Karpas-422 (cell line): ENCODE measurements around the gene ACSS2. TPM values are rescaled to one million over a fixed set of nuclear protein-coding genes. Genes with fewer than 3 reads are reported as not detected.

ENCODE experiments used
- DNase-seq: peaks from one replicate; pipeline ENCODE4 v3.0.0-alpha.2; 2015
- H2AFZ ChIP-seq: fragments of 200-600 bp; sonication (generic); 2 replicates; pipeline ENCODE4 v1.6.1; 2014; ENCODE audit warnings: antibody characterized with exemption, low read length, mixed read lengths
- H3K27ac ChIP-seq: fragments of 200-600 bp; sonication (generic); 2 replicates; pipeline ENCODE4 v1.5.1; 2014; ENCODE audit warnings: mild to moderate bottlenecking, low read length, moderate library complexity
- H3K27me3 ChIP-seq: fragments of 200-600 bp; sonication (generic); 2 replicates; pipeline ENCODE4 v1.6.1; 2014; ENCODE audit warnings: low read length, mixed read lengths
- H3K36me3 ChIP-seq: fragments of 200-600 bp; sonication (generic); 2 replicates; pipeline ENCODE4 v1.6.1; 2014; ENCODE audit warnings: low read length, mixed read lengths; ENCODE audit not compliant: insufficient read depth
- H3K4me1 ChIP-seq: fragments of 200-600 bp; sonication (generic); 2 replicates; pipeline ENCODE4 v1.6.1; 2014; ENCODE audit warnings: mild to moderate bottlenecking, low read length, mixed read lengths
- H3K4me2 ChIP-seq: fragments of 200-600 bp; sonication (generic); 2 replicates; pipeline ENCODE4 v1.6.1; 2014; ENCODE audit warnings: low read length, low read depth, mild to moderate bottlenecking; ENCODE audit not compliant: poor library complexity, severe bottlenecking
- H3K4me3 ChIP-seq: fragments of 200-600 bp; sonication (generic); 2 replicates; pipeline ENCODE4 v1.5.1; 2014; ENCODE audit warnings: mild to moderate bottlenecking, antibody characterized with exemption, low read length, mixed read lengths
- H3K79me2 ChIP-seq: fragments of 200-600 bp; sonication (generic); 2 replicates; pipeline ENCODE4 v1.6.1; 2014; ENCODE audit warnings: mild to moderate bottlenecking, low read length, mixed read lengths
- H3K9ac ChIP-seq: fragments of 200-600 bp; sonication (generic); 2 replicates; pipeline ENCODE4 v1.6.0; 2014; ENCODE audit warnings: low read length
- H3K9me2 ChIP-seq: fragments of 200-600 bp; sonication (generic), shearing (Covaris generic); replicated peaks from 2 replicates; pipeline ENCODE4 v1.6.0; 2014; ENCODE audit warnings: mild to moderate bottlenecking, low read length, moderate library complexity; ENCODE audit not compliant: insufficient read depth
- H3K9me3 ChIP-seq: fragments of 300-700, 200-600 bp; sonication (generic); 2 replicates; pipeline ENCODE4 v1.6.1; 2014; ENCODE audit warnings: low read length, mixed read lengths
- H4K20me1 ChIP-seq: fragments of 200-600 bp; sonication (generic); 2 replicates; pipeline ENCODE4 v1.6.1; 2014; ENCODE audit warnings: mild to moderate bottlenecking, antibody characterized with exemption, low read length, low read depth; ENCODE audit not compliant: insufficient read depth
- total RNA-seq: library from RNA; depleted of rRNA; stranded (reverse); fragments of >200 nt; shearing (Covaris generic); gene quantifications from 2 replicates; pipeline ENCODE4 v1.2.3, GENCODE V29; 2014; ENCODE audit warnings: low replicate concordance; rRNA removed

ACSS2 gene
- total RNA-seq, result 0.79 and 6.5 TPM in 2 replicates

GRCh38 chr20:34876406-34877282 lies at the start of gene ACSS2:
ACSS2 (plus strand) TSS chr20:34876612; CDS start chr20:34876646, 34 bp downstream.
- no peak for DNase-seq
- no peaks in the 10 kb centered on the region for H3K36me3 ChIP-seq
- no peaks in the 10 kb centered on the region for H3K9me3 ChIP-seq
- no peaks in the 10 kb centered on the region for H3K79me2 ChIP-seq
- peak within 1 kb of the TSS; percentile 55 for H3K4me2 ChIP-seq
- peak within 1 kb of the TSS; percentile 56; the same call in 1 of the 2 replicates for H3K4me3 ChIP-seq
- H3K4me1 ChIP-seq, result peaks cover 11% of the 10 kb centered on the region
- peak within 1 kb of the TSS; percentile 45 for H3K9ac ChIP-seq
- H3K27me3 ChIP-seq, result no peaks in the 10 kb centered on the region
- H2AFZ ChIP-seq, result 0 out of 2 replicates have a peak within 1 kb of the TSS, but pooled peaks have one; percentile 62
- no peaks in the 10 kb centered on the region for H3K9me2 ChIP-seq
- H4K20me1 ChIP-seq, result no peaks in the 10 kb centered on the region
- no peak within 1 kb of the TSS for H3K27ac ChIP-seq

GRCh38 chr20:34829191-34829590 lies 47.2 kb upstream of the ACSS2 start:
- Histone ChIP-seq H3K9me3 (no peaks in the 10 kb centered on the region), H3K36me3 (no peaks in the 10 kb centered on the region), H3K9me2 (no peaks in the 10 kb centered on the region), H3K27me3 (no peaks in the 10 kb centered on the region), H3K4me3 (no peak overlapping the region), H3K4me2 (no peak overlapping the region), H3K9ac (no peak overlapping the region), H3K4me1 (peaks cover 7% of the 10 kb centered on the region), H2AFZ (no peak overlapping the region), H4K20me1 (no peaks in the 10 kb centered on the region), H3K27ac (no peak overlapping the region), H3K79me2 (peaks cover 9% of the 10 kb centered on the region)
- no peak for DNase-seq

- no peaks in the 10 kb centered on the region for H3K36me3 ChIP-seq
- no peak overlapping the region for H2AFZ ChIP-seq
- no peak overlapping the region for H3K4me2 ChIP-seq
- H3K4me3 ChIP-seq, result no peak overlapping the region
- peaks cover 6% of the 10 kb centered on the region for H3K4me1 ChIP-seq
- H3K79me2 ChIP-seq, result no peaks in the 10 kb centered on the region
- H4K20me1 ChIP-seq, result no peaks in the 10 kb centered on the region
- H3K9me2 ChIP-seq, result no peaks in the 10 kb centered on the region
- H3K27me3 ChIP-seq, result no peaks in the 10 kb centered on the region
- H3K9me3 ChIP-seq, result no peaks in the 10 kb centered on the region
- no peak overlapping the region for H3K9ac ChIP-seq
- no peak overlapping the region for H3K27ac ChIP-seq
- DNase-seq, result no peak
Observed at GRCh38 chr20:34831936-34832335, 44.5 kb upstream of the ACSS2 start.

- DNase-seq, result peak; percentile 85
- Histone ChIP-seq H3K27me3 (no peaks in the 10 kb centered on the region), H2AFZ (no peak overlapping the region; the same call in 1 of the 2 replicates), H3K9me3 (no peaks in the 10 kb centered on the region), H3K4me1 (peaks cover 6% of the 10 kb centered on the region), H3K27ac (no peak overlapping the region), H3K79me2 (no peaks in the 10 kb centered on the region), H3K9me2 (no peaks in the 10 kb centered on the region), H3K9ac (no peak overlapping the region; the same call in 1 of the 2 replicates), H3K4me2 (peak overlapping the region; percentile 82), H4K20me1 (no peaks in the 10 kb centered on the region), H3K4me3 (peak overlapping the region; percentile 54; the same call in 1 of the 2 replicates), H3K36me3 (no peaks in the 10 kb centered on the region)
Observed at GRCh38 chr20:34834459-34834893, 41.9 kb upstream of the ACSS2 start.

GRCh38 chr20:34842143-34842542 lies 34.3 kb upstream of the ACSS2 start:
- Histone ChIP-seq H3K27ac (no peak overlapping the region), H3K9me3 (no peaks in the 10 kb centered on the region), H3K9ac (no peak overlapping the region), H3K4me1 (no peaks in the 10 kb centered on the region), H2AFZ (no peak overlapping the region), H3K4me2 (no peak overlapping the region), H3K79me2 (no peaks in the 10 kb centered on the region), H4K20me1 (no peaks in the 10 kb centered on the region), H3K36me3 (no peaks in the 10 kb centered on the region), H3K9me2 (no peaks in the 10 kb centered on the region), H3K27me3 (no peaks in the 10 kb centered on the region), H3K4me3 (no peak overlapping the region)
- no peak for DNase-seq

GRCh38 chr20:34843421-34843820 lies 33.0 kb upstream of the ACSS2 start:
- H3K79me2 ChIP-seq, result no peaks in the 10 kb centered on the region
- H3K9ac ChIP-seq, result no peak overlapping the region
- no peaks in the 10 kb centered on the region for H4K20me1 ChIP-seq
- no peaks in the 10 kb centered on the region for H3K36me3 ChIP-seq
- H2AFZ ChIP-seq, result no peak overlapping the region
- no peak overlapping the region for H3K27ac ChIP-seq
- no peak for DNase-seq
- no peaks in the 10 kb centered on the region for H3K9me2 ChIP-seq
- no peaks in the 10 kb centered on the region for H3K9me3 ChIP-seq
- no peaks in the 10 kb centered on the region for H3K4me1 ChIP-seq
- no peaks in the 10 kb centered on the region for H3K27me3 ChIP-seq
- H3K4me3 ChIP-seq, result no peak overlapping the region
- no peak overlapping the region for H3K4me2 ChIP-seq

- Histone ChIP-seq H3K9ac (no peak overlapping the region), H3K4me3 (no peak overlapping the region), H3K27ac (no peak overlapping the region), H3K36me3 (no peaks in the 10 kb centered on the region), H4K20me1 (no peaks in the 10 kb centered on the region), H3K4me1 (no peaks in the 10 kb centered on the region), H3K9me2 (no peaks in the 10 kb centered on the region), H3K79me2 (no peaks in the 10 kb centered on the region), H3K27me3 (no peaks in the 10 kb centered on the region), H3K9me3 (no peaks in the 10 kb centered on the region), H2AFZ (no peak overlapping the region), H3K4me2 (no peak overlapping the region)
- no peak for DNase-seq
Observed at GRCh38 chr20:34848597-34848996, 27.8 kb upstream of the ACSS2 start.

- no peak overlapping the region for H3K9ac ChIP-seq
- no peaks in the 10 kb centered on the region for H3K9me2 ChIP-seq
- no peaks in the 10 kb centered on the region for H3K9me3 ChIP-seq
- H2AFZ ChIP-seq, result no peak overlapping the region
- H4K20me1 ChIP-seq, result no peaks in the 10 kb centered on the region
- H3K36me3 ChIP-seq, result no peaks in the 10 kb centered on the region
- H3K4me1 ChIP-seq, result no peaks in the 10 kb centered on the region
- no peak overlapping the region for H3K27ac ChIP-seq
- no peak overlapping the region for H3K4me2 ChIP-seq
- H3K4me3 ChIP-seq, result no peak overlapping the region
- no peak for DNase-seq
- H3K27me3 ChIP-seq, result no peaks in the 10 kb centered on the region
- H3K79me2 ChIP-seq, result no peaks in the 10 kb centered on the region
Observed at GRCh38 chr20:34849778-34850177, 26.6 kb upstream of the ACSS2 start.
